DMS153 (cell line): Measurements from ENCODE around the gene CCDC78.
"Not testable (repeated sequence)": the region's sequence is repeated elsewhere in the genome, so short reads cannot be mapped to it uniquely, and the experiment has no call there.

Source experiments
- DNase-seq: peaks from one replicate; lab custom pipeline; 2025; lab: John Stamatoyannopoulos, UW

The CCDC78 gene

DNA sequence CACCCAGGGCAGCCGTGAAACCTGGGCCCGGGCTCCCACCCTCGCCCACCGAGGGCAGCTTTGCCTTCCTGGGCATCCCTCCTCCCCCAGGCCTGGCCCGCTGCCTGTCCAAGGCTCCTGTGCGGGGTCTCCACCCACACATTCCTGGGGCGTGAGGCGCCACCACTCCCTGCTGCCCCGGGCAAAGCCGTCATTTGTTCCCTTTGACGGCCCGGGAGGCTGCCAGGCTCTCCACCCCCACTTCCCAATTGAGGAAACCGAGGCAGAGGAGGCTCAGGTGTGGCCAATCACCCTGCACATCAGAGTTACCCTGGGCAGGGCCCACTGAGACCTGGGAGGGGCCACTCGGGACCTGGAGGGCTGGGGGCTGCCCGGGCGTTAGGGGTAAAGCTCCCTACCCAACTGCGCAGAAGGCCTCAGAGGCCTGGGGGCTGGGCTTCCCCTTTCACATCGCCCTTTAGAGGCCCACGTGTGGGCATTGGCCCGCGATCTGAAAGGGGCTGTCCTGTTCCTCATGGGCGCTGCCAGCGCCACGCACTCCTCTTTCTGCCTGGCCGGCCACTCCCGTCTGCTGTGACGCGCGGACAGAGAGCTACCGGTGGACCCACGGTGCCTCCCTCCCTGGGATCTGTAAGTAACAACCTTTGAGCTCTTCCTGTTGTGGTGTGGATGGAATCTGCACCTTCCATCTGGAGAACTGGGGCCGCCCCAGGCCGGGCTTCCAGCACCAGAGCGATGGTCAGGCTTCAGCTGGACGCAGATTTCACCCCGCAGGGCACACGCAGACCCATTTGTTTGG lies 34.5 kb upstream of the CCDC78 start, which contains the start of gene MSLN:
Gene MSLN, plus strand, starts transcription at position 190 of the 799 bp plus-strand sequence. CDS start 1,947 bp downstream, outside the sequence.
- no peak for DNase-seq

DNA sequence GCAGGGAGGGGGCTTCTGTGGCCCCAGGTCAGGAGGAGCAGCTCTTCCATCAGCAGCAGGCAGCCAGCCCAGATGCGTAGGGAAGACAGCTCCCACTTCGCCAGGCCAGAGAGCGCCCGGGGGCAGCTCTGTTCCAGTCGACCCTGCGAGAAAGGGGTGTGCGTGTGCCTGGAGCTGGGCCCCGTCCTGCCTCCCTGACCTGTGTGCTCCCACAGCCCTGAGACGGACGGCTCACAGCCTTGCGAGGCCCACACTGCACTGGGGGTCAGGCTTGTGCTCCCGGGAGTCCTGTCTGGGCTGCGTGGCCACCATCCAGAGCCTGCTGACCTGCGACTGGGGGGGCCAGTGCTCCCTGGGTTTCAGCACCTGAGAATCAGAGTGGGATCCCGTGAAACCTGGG lies 33.8 kb upstream of the CCDC78 start:
- no peak for DNase-seq

DNA sequence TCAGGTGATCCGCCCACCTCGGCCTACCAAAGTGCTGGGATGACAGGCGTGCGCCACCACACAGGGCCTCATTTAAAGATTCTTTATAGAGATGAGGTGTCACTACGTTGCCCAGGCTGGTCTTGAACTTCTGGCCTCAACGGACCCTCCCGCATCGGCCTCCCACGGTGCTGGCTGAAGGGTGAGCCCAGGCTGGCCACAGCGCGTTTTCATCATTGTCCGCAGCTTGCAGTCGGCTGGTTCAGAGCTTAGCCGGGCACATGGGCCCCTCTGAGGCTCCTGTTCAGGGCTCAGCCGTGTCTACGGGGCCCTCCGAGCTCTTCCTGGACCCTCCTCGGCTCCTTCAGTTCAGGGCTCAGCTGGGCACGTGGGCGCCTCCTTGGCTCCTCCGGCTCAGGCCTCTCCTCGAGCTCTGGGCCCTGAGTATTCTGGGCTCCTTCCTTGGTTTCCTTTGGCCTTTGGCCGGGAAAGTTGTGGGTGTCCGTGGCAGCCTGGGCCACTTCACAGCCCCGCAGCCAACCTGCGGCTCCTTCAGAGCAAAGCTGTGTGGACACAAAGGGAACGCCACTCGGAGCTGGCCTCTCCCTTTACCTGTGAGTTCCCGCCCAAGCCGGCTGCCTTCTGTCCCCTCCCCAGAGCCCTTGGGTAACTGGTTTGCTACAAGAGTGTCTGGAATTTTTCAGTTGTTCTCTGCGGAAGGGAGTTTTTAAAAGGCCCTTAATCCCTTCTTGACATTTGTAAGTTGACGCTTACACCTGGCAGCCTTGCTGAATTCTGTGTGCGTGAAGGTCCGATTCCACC lies 33.1 kb upstream of the CCDC78 start:
- DNase-seq, result peak; percentile 5

DNA sequence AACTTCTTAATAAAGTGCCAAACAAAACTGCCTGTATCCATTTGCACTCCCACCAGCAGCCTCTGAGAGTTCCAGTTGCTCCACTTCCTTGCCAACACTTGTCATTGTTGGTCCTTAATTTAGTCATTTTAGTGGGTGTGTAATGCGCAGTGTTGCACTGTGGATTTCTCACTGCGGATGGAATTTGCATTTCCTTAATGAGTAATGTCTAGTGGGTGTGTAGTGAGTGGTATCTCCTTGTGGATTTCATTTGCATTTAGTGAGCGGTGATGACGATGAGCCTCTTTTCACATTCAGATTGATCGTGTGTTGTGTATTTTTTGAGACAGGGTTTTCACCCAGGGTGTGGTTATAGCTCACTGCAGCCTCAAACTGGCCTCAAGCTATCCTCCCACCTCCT lies 30.2 kb upstream of the CCDC78 start:
- no peak for DNase-seq

DNA sequence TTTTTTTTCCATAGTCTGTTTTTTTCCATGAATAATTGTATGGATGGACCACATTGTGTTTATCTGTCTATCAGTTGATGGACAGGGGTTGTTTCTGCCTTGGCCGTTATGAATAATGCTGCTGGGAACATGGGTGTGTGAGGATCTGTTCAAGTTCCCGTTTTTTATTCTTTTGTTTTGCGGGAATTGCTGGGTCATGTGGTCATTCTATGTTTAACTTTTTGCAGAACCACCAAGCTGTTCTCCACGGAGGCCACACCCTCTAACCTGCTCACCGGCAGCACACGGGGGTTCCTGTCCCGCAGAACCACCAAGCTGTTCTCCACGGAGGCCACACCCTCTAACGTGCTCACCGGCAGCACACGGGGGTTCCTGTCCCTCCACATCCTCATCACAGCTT lies 28.4 kb upstream of the CCDC78 start:
- no peak for DNase-seq

DNA sequence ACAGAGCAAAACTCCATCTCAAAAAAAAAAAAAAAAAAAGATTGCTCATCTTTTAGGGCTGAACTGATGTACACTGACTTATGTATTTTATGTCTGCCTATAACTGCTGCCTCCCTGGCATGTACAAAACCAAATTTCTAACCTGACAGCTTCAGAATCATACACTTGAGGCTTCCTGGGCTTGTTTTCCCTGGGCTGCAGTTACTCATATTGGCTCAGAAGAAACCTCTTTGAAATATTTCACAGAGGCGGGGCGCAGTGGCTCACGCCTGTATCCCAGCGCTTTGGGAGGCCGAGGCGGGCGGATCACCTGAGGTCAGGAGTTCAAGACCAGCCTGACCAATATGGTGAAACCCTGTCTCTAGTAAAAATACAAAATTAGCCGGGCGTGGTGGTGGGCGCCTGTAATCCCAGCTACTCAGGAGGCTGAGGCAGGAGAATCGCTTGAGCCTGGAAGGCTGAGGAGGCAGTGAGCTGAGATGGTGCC lies 27.9 kb upstream of the CCDC78 start:
- DNase-seq, result not testable (repeated sequence)

DNA sequence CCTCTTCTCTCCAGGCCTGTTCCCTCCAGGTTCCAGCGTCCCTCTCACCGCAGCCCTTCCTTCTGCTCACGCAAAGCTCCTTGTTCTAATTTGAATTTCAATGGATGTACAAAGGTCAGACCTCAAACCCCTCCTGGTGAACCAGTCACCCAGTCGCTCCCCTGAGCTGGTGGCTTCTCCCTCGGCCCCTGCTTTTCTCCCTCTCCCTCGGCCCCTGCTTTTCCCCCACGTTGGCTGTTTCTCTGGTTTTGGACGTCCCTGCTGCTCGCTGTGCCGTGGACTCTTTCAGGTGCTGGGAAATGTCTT lies 25.7 kb upstream of the CCDC78 start:
- no peak for DNase-seq

DNA sequence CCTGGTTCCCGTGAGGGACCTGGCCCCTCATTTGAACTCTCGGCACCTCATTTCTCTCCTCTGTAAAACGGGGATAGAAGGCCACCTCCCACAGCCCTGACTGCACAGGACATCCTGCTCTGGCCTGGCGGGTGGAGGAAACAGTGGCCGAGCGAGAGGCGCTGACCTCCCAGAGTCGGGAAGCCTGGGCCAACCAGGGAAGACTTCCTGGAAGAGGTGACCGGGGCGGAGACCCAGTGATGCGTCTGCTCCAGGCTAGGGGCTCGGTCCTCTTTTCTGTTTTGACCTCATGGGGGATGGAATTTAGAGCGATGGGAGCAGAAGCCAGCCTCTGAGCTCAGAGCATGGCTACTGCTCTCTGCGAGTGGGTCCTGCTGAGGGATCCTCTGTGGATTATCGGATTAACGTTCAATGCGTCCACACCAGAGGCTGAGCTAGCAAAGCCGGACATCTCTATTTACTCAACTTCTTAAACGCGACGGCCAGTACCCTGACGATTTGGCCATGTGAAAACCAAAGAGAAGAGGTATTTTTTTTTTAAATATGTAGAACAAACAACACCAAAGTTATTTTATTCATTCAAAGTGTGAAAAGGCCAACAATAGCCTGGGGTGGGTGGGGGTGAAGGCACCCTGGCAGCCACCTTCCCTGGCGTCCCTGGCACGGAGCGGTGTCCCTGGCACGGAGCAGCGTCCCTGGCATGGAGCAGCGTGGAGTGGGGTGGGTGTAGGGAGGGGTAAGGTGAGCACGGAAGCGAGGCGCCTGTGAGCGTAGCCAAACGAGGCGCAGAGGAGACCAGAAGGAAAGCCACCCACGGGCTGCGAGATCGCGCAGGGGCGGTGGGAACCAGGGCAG lies 25.1 kb upstream of the CCDC78 start:
- DNase-seq, result no peak

DNA sequence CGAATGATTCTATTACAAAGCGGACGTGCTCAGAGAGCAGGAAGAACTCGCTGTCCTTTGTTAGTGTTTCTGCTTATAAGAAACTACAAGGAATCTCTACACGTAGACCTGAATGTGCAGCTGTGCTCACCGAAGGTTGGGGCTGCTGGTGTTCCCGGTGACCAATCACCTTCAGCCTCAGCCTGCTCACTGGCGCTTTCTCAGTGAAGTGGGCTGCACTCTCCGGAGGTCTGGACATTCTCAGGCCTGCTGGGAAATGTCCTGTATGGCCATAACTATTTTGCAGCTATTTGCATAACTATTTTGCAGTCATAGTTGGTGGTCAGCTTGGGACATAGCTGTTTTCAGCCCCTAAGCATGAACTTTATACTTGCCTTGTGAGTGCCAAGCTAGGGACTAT lies 24.2 kb upstream of the CCDC78 start:
- DNase-seq, result no peak

DNA sequence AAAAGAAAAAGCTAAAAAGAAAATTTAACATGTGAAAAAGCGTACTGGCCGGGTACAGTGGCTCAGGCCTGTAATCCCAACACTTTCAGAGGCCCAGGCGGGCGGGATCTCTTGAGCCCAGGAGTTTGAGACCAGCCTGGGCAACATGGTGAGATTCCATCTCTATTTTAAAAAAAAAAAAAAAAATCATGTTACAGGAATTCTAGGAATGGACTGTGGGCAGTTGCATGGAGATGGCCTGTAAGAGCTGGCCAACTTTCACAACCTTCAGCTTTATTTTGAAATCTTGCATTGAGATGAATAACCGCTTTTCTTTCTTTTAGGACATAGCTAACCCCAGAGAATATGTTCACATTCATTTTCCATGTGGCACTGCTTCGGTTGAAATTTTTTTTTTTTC lies 22.8 kb upstream of the CCDC78 start:
- no peak for DNase-seq

DNA sequence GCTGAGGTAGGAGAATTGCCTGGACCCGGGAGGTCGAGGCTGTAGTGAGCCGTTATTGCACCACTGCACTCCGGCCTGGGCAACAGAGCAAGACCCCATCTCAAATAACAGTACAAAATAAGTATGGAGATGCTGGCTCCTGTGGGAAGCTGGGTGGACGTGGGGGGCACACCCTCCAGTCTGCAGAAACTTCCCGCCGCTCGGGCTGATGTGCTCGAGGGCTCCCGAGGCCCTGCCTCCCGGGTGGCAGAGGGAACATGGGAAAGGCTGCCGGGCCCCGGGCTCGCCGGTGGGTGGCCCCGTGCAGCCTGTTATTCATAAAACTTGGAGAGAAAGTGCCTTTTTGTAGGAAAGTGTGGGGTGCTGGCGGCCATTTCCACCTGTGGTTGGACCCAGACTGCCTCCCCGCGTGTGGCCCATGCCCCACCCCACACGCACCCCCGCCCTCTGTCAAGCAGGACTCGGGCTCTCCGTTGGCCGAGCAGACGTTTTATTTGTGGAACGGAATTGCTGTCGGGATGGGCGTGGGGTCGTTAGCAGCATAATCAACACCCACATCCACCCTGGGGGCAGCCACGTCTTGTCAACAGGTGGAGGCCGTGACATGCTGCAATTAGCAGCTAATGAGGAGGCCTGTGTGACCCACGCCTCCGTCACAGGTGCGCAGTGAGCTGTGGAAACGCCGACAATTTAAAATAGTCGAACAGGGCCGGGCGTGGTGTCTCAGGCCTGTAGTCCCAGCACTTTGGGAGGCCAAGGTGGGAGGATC lies 21.9 kb upstream of the CCDC78 start:
- DNase-seq, result no peak

DNA sequence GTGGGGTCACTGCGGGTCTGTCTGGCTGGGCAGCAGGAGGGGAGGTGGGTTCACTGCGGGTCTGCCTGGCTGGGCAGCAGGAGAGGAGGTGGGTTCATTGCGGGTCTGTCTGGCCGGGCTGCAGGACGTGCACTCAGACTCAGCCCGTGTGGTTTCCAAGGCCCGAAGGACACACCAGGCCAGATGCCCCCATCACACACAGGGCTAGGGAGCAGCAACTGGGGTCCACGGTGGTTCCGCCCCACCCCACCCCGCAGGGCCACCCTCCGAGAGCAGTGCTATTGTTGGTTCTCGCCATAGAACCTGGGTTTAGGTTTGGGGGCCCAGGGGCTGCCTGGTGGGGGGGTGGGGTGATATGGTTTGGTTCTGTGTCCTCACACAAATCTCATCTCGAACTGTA lies 20.4 kb upstream of the CCDC78 start:
- DNase-seq, result no peak

DNA sequence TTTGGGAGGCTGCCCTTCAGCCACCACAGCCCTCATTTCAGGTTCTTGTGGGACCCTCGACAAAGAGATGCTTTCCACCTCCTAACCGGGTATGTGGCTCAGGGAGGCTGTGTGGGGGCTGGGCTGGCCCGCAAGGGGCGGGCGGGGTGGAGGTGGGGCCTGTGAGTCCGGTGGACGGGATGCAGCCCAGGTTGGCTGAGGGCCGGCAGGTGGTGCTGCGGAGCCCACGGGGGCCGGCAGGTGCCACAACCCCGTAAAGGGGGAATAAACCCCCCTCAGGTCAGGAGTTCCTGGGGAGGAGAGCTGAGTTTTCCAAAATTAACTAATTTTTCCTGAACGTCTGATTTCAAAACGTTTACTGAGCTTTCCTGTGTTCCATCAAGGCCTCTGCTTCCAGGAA lies 19.5 kb upstream of the CCDC78 start:
- no peak for DNase-seq

DNA sequence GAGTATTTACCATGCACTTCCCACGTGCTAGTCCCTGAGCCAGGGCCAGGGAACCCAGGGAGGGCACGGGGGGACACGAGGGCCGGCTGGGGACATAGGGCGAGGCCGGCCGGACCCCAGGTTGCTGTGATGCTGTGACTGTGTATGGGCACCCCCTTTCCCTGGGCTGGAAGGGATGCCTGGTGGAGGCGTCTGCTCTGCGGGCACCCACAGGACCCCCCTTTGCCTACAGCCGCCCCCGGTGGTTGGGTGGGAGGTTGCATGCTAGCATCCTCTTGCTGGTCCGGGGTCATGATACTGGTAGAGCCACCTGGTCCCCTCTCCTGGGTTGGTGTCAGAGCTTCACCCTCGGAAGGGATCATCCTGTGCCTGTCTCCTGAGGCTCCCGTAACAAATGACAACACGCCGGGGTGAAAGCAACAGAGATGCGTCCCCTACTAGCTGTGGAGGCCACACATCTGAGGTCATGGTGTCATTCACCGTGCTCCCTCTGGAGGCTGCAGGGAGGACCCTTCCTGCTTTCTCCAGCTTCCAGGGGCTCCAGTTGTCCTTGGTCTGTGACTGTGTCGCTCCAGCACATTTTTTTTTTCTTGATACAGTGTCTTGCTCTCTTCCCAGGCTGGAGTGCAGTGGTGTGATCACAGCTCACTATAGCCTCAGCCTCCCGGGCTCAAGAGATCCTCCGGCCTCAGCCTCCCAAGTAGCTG lies 17.7 kb upstream of the CCDC78 start:
- DNase-seq, result no peak

DNA sequence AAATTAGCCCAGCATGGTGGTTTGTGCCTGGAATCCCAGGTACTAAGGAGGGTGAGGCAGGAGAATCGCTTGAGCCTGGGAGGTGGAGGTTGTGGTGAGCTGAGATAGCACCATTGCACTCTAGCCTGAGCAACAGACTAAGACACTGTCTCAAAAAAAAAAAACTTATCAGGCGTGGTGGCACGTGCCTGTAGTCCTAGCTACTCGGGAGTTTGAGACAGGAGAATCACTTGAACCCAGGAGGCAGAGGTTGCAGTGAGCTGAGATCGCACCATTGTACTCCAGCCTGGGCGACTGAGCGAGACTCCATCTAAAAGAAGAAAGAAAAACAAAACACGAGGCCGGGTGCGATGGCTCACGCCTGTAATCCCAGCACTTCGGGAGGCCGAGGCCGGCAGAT lies 16.7 kb upstream of the CCDC78 start:
- not testable (repeated sequence) for DNase-seq

DNA sequence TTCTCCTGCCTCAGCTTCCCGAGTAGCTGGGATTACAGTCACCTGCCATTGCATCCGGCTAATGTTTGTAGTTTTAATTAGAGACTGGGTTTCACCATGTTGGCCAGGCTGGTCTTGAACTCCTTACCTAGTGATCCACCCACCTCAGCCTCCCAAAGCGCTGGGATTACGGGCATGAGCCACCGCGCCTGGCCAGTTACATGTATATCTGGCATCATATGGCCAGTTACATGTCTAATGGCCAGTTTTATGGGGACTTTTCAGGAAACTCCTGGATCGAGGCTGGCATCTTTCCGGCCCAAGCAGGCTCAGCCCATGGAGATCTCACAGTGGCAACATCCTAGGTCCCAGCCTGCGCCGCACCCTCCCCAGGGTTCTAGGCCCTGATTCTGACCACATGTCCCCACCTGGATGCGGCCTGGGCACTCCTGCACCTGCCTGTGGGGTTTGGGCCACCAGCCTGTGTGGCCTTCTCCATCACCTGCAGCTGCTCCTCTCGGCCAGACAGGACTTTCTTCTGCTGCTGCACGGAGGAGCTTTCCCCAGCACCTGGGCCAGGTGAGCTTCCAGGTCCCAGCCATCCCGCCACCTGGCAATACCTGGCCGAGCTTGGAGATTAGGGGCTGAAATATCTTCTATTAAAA lies 15.9 kb upstream of the CCDC78 start:
- DNase-seq, result no peak

DNA sequence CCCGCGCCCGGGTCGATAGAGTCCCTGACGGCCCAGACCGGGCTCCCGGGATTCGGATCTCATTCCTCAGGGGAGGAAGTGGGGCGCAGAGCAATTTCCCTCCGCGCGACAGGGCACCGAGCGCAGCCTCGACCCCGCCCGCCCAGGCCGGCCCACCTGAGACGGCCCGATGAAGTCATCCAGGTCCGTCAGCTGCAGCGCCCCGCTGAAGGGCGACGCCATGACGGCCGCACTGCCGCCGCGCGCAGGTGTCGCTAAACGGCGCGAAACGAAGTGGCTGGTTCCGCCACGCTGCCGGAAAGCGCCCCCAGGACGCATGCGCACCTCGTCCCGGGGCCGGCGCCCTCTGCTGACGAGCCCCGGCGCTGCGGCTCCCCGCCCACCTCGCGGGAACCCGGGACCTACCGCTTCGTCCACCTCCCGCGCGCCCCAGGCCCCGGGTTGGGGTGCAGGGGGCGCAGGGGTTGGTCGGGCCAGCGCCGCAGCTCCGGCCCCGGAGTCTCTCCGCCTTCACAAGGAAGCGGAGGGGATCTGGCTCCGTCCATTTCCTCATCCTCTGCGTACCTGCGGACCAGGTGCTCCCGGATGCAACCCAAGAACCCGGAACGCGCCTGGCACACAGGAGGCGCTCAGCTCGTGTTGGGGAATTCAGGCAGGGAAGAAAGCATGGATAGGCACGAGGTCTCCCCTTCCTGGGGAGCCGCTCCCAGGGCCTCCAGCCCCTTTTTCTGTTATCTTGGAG lies 14.7 kb upstream of the CCDC78 start, which contains the start of gene CIAO3:
Gene CIAO3, minus strand, starts transcription at position 234 of the 742 bp plus-strand sequence. Its CDS starts 12 bp downstream, at position 222.
- peak; percentile 83 for DNase-seq

DNA sequence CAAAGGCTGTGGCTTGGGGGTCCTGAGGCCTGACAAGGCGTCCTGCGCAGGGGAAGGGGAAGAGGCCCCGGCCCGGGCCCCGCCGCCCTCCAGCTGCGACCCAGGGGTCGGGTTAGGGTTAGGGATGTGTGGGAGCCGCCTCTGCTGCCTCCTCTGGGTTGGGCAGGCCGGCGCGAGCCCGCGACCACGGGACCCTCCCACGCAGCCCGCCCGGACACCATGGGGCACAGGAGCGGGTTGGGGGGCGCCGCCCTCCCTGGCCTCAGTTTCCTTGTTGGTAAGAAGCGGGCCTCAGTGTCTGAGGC lies 14.2 kb upstream of the CCDC78 start:
- no peak for DNase-seq

DNA sequence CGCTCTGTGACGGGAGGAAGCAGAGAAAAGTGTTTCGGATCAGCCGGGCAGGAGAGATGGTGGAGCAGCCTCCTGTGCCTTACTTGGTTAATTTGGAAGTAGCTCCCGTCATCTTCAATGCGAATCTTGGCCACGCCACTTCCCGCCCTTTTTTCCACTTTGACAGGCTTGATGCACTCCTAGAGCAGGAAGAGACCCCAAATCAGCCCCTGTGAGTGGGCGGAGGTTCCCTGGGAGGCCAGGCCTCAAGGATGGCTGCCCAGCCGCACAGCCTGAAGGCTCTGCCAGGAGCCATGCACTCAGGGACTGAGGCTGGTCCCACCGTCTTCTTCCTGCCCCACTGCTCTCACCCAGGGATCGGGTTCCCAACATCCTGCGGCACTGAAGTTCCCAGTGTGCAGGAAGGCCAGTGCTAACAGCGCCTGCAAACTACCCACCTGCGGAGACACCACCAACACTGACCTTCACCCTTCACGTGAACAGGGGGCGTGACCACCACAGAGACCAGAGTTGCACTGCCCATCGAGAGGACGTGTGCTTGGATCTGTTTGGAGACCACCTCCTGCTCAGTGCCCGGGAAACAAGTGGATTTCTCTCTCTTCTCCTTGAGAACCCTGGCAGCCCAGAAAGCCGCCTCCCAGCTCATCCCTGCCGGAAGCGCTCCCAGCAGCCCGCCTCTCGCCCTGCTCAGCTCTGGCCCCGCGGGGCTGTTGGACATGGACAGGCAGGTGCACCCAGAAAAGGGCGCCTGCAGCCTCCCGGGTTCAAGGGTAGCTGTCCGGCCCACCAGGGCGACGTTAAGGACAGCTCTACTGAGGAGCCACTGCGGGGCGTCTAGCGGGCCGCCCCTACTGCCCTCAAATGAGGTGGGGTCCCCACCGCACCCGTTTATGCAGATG lies 13.6 kb upstream of the CCDC78 start:
- no peak for DNase-seq
